Lung (tissue), 12 donors: ENCODE data around the gene TMEM176B. TPM values are rescaled to one million over a fixed set of nuclear protein-coding genes. Genes with fewer than 3 reads are reported as not detected.
A peak's percentile ranks its signal among the peaks of the same experiment; 100 is the strongest.

Experiments used
- ATAC-seq: fragments of 200-7000 bp; cut with Tn5 transposase; one replicate; pipeline ENCODE4 v1.9.1; 2020; ENCODE audit warnings: moderate number of reproducible peaks; ENCODE audit not compliant: insufficient read depth, low FRiP score
- DNase-seq, 3 donors: peaks; one replicate each; pipeline ENCODE4 v3.0.0-alpha.2; 2013 to 2017
- H3K27ac ChIP-seq, 2 donors: one replicate each; pipeline ENCODE4 v1.5.1; 2013; ENCODE audit warnings: mild to moderate bottlenecking in 2 of 2, moderate library complexity in 2 of 2, control low read depth in 1 of 2, inconsistent platforms in 1 of 2, low read depth in 1 of 2, low read length in 1 of 2
- H3K27me3 ChIP-seq, 3 donors: one replicate each; pipeline ENCODE4 v1.5.1; 2013; ENCODE audit warnings: low read length in 2 of 3; ENCODE audit not compliant: control insufficient read depth in 3 of 3, insufficient read depth in 3 of 3
- H3K36me3 ChIP-seq, 4 donors: one replicate each; pipeline ENCODE4 v1.5.1; 2013; ENCODE audit warnings: low read length in 4 of 4, mild to moderate bottlenecking in 1 of 4, moderate library complexity in 1 of 4; ENCODE audit not compliant: control insufficient read depth in 4 of 4, insufficient read depth in 4 of 4
- H3K4me1 ChIP-seq, 5 donors: one replicate each; pipeline ENCODE4 v1.5.1; 2013; ENCODE audit warnings: low read length in 5 of 5, mild to moderate bottlenecking in 2 of 5, moderate library complexity in 1 of 5; ENCODE audit not compliant: control insufficient read depth in 5 of 5, insufficient read depth in 5 of 5
- H3K4me3 ChIP-seq: one replicate; pipeline ENCODE4 v1.5.1; 2013; ENCODE audit warnings: mild to moderate bottlenecking, control low read depth, moderate library complexity
- H3K9ac ChIP-seq, 2 donors: one replicate each; pipeline ENCODE4 v1.5.1; 2013; ENCODE audit warnings: low read length in 2 of 2, control low read depth in 1 of 2; ENCODE audit not compliant: insufficient read depth in 1 of 2
- H3K9me3 ChIP-seq, 4 donors: one replicate each; pipeline ENCODE4 v1.5.1; 2013; ENCODE audit warnings: low read length in 3 of 4, mild to moderate bottlenecking in 1 of 4, moderate library complexity in 1 of 4; ENCODE audit not compliant: control insufficient read depth in 4 of 4, insufficient read depth in 3 of 4
- WGBS, 2 donors: extraction: QIAGEN DNeasy Blood & Tissue Kit; methylation state at CpG; one replicate each; pipeline ENCODE4 v1.1.7; 2013; 5-methylcytosine and 5-hydroxymethylcytosine counted together
- polyA plus RNA-seq, 2 donors: library from polyadenylated mRNA; stranded (reverse); fragments of 200-250 nt; gene quantifications; one replicate each; pipeline ENCODE4 v1.2.1, GENCODE V29; 2013
- total RNA-seq, 2 donors: library from RNA; depleted of rRNA in 1 of 2; stranded (reverse); fragments of >200 nt in 1 of 2; gene quantifications; one replicate each; pipeline ENCODE4 v1.2.1, GENCODE V29; 2014 to 2021
- TF ChIP-seq, protein P1 (sequence below): IDR thresholded peaks from 2 replicates; pipeline ENCODE4 v1.5.1; 2012; ENCODE audit warnings: mild to moderate bottlenecking; ENCODE audit errors: control extremely low read depth, extremely low read depth
- donor health status: control.
- donor health status: control.
- donor health status: Bipolar disorder and iron deficiency.
- donor health status: healthy.
- donor health status: DM: yes; HTN: yes; CAD: no.

Gene TMEM176B
- total and polyA plus RNA-seq, 4 donors: 14.6 to 54.8 (median 38.2) TPM

- Histone ChIP-seq H3K27ac (no peak overlapping the region), H3K36me3 (no peaks in the 10 kb centered on the region), H3K4me3 (no peak overlapping the region), H3K4me1 (peaks cover 0 to 5% (median 0%) of the 10 kb centered on the region in 5 donors), H3K9me3 (peaks cover 0 to 6% (median 0%) of the 10 kb centered on the region in 4 donors), H3K27me3 (no peaks in the 10 kb centered on the region), H3K9ac (no peak overlapping the region)
- ATAC-seq (no peak), DNase-seq (no peak)
- TF ChIP-seq, protein P1, sequence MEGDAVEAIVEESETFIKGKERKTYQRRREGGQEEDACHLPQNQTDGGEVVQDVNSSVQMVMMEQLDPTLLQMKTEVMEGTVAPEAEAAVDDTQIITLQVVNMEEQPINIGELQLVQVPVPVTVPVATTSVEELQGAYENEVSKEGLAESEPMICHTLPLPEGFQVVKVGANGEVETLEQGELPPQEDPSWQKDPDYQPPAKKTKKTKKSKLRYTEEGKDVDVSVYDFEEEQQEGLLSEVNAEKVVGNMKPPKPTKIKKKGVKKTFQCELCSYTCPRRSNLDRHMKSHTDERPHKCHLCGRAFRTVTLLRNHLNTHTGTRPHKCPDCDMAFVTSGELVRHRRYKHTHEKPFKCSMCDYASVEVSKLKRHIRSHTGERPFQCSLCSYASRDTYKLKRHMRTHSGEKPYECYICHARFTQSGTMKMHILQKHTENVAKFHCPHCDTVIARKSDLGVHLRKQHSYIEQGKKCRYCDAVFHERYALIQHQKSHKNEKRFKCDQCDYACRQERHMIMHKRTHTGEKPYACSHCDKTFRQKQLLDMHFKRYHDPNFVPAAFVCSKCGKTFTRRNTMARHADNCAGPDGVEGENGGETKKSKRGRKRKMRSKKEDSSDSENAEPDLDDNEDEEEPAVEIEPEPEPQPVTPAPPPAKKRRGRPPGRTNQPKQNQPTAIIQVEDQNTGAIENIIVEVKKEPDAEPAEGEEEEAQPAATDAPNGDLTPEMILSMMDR: no peak
- WGBS, 2 donors: 92 to 98% methylated on average over 20 of the region's 20 CpGs
These were observed 24.4 kb upstream of the TMEM176B start for GRCh38 chr7:150824379-150825177.

- WGBS, 2 donors: 87 to 88% methylated on average over 10 of the region's 10 CpGs
- ATAC-seq (no peak), DNase-seq (no peak)
- Histone ChIP-seq H3K9me3 (peaks cover 0 to 6% (median 0%) of the 10 kb centered on the region in 4 donors), H3K4me3 (no peak overlapping the region), H3K9ac (no peak overlapping the region), H3K27ac (peak overlapping the region in 1 of 2 donors; percentile 54), H3K27me3 (no peaks in the 10 kb centered on the region), H3K36me3 (no peaks in the 10 kb centered on the region), H3K4me1 (peaks cover 0 to 5% (median 0%) of the 10 kb centered on the region in 5 donors)
- TF ChIP-seq, protein P1: no peak
These were observed 23.4 kb upstream of the TMEM176B start for GRCh38 chr7:150823484-150824126.

- Histone ChIP-seq H3K36me3 (no peaks in the 10 kb centered on the region), H3K4me3 (no peak overlapping the region), H3K27me3 (no peaks in the 10 kb centered on the region), H3K9ac (no peak overlapping the region), H3K9me3 (peaks cover 0 to 6% (median 0%) of the 10 kb centered on the region in 4 donors), H3K4me1 (peaks cover 0 to 5% (median 0%) of the 10 kb centered on the region in 5 donors), H3K27ac (peak overlapping the region in 1 of 2 donors; percentile 54)
- TF ChIP-seq, protein P1: no peak
- DNase-seq (no peak), ATAC-seq (no peak)
- WGBS, 2 donors: 90 to 96% methylated on average over 8 of the region's 8 CpGs
These were observed 22.9 kb upstream of the TMEM176B start for GRCh38 chr7:150823043-150823442.
